ENCODE data around the gene OSMR.

DNA sequence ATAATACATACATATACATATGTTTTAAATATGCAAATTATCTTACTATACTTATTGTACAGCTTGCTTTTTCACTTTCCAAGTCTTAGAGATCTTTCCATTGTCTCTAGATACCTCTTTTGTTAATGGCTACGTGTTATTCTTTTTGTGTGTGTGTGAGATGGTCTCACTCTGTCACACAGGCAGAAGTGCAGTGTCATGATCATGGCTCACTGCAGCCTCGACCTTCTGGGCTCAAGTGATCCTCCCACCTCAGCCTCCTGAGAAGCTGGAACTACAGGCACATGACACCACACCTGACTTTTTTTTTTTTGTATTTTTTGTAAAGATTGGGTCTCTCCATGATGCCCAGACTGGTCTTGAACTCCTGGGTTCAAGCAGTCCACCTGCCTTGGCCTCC is 2.8 kb downstream of the OSMR start:
- TF ChIP-seq POLR2AphosphoS5 (IDR thresholded peaks at IDR 0.05; ENCODE audit: low read depth, low read length): no peak
- TF ChIP-seq, protein P1, sequence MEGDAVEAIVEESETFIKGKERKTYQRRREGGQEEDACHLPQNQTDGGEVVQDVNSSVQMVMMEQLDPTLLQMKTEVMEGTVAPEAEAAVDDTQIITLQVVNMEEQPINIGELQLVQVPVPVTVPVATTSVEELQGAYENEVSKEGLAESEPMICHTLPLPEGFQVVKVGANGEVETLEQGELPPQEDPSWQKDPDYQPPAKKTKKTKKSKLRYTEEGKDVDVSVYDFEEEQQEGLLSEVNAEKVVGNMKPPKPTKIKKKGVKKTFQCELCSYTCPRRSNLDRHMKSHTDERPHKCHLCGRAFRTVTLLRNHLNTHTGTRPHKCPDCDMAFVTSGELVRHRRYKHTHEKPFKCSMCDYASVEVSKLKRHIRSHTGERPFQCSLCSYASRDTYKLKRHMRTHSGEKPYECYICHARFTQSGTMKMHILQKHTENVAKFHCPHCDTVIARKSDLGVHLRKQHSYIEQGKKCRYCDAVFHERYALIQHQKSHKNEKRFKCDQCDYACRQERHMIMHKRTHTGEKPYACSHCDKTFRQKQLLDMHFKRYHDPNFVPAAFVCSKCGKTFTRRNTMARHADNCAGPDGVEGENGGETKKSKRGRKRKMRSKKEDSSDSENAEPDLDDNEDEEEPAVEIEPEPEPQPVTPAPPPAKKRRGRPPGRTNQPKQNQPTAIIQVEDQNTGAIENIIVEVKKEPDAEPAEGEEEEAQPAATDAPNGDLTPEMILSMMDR (IDR thresholded peaks at IDR 0.05): no peak
- TF ChIP-seq TCF7L2 (IDR thresholded peaks at IDR 0.05; ENCODE audit: low read depth, low read length): no peak
- TF ChIP-seq SIN3A (IDR thresholded peaks at IDR 0.05; ENCODE audit: borderline replicate concordance, insufficient read depth, low read depth, low read length): no peak
